Suppressor macrophage treated with lipopolysaccharide for 4 hours (primary cell): ENCODE data around the gene GUCY1B1.
A peak's percentile ranks its signal among the peaks of the same experiment; 100 is the strongest.

ENCODE experiments used
- DNase-seq: peaks from one replicate; pipeline ENCODE4 v3.0.0-alpha.2; 2020

Gene GUCY1B1

DNA sequence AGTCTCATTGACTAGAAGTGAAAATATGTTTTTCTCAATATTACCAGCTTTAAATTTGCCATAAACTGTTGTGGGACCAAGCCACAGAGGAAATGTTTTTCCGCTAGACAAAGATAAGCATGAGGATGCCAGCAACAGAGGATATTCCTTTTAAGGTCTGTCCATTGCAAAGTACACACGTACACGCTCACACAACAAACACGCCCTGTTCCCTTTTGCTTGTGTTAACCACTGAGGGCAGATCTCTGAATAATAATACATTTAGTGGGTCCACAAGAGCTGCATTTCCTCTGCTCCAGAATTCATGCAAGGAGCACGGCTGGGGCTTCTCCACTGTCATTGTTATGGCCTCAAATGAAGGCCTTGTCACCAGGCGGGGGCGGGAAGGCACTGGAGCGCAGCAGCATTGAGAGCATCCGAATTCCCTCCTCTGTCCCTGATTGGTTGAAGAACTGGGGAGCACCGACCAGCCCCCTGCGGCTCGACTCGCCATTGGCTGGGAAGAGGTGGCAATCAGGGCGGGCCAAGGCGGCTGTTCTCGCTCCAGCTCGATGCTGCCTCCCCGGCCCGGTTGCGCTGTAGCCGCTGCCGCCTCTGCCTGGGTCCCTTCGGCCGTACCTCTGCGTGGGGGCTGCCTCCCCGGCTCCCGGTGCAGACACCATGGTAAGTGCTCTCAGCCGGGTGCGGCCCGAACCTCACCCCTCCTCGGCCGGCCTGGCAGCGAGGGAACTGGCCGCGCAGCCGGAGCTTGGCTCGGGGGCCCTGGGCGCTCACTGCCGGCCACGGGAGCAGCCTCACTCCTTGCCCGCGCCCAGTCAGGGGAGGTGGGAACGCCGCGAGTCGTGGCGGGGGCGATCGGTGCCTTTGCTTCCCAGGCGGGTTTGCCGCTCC, at the start of gene GUCY1B1:
TSS of gene GUCY1B1 (plus strand) at position 541 of the 891 bp plus-strand sequence. CDS start at position 661, 120 bp downstream.
- DNase-seq, result peak; percentile 91

DNA sequence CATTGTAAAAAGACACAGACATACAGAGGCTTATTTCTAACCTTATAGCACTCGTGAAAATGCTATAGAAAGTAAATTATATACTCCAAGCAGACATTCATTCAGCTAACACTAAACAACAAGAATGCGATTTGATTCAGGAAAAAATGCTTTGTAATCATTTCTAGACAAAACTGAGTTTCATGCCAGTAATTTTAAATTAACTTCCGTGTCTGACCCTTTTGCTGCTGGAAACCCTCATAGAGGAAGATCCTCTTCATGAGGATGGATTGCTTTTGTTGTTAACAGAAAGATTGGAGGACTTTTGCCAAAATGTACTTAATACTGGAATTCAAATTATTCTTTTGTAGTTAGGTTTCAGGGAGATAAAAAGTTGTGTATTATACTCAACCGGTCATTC, 48.9 kb upstream of the GUCY1B1 start:
- no peak for DNase-seq

DNA sequence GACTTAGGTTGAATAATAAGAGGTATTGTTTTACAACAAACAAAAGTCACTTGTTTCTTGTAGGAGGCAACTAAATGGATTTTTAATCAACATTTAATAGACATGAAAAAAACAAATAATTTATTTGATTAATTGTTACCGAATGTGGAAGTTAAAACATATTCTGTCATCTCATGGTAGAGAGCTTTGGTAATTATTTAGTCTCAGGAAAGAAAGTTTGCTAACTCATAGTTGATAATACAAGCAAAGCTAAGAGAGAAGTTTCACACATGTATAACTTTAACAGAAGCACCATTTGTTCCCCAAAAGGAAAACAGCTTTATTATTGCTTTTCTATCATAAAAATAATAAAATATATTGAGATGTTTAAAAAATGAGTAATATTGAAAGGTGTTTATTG, 47.3 kb upstream of the GUCY1B1 start:
- no peak for DNase-seq

DNA sequence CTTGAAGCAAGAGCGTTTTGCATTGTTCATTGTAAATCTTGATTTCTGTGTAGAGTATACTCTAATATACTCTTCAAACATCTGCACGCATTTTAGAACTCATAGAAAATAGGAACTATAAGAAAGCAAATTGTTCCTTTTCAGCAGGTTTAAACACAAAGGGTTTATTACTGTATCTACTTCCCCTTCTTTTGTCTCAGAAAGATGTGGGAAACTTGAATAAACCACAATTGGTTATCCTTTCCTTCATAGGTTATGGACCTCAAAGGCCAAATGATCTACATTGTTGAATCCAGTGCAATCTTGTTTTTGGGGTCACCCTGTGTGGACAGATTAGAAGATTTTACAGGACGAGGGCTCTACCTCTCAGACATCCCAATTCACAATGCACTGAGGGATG, 46.0 kb upstream of the GUCY1B1 start:
- no peak for DNase-seq

DNA sequence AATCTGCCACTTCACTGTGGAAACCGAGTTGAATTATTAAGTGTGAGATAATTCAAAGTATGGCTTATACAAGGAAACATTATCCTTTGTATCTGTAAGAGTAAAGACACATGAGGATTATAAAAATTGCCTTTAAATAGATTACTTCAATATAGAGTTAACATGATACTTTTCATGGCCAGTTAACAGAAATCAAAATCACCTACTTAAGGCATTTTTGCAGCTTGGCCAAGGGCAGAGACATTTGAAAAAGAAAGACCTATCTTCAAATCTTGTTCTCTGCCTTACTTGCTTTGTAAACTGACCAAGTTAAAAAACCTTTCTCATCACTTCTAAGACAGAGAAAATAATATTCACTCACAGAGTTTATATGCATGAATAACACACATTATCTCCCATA, 44.9 kb upstream of the GUCY1B1 start:
- DNase-seq, result no peak

DNA sequence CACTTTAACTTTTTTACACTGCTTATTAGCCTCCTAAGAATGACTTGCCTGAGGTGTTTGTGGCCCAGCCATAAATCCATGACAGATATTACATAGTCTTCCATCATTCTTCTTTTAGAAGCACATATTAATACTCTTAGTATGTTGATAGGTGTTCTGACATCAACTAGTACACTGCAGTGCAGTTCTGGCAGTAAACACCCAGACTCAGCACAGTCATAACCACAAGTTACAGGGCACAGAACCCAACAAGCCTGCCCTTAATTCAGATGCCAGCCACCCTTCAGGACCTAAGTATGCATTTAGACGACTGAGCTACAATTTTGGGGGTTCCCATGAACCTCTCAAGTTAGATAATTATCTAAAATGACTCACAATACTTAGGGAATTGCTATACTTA, 36.5 kb upstream of the GUCY1B1 start:
- no peak for DNase-seq

DNA sequence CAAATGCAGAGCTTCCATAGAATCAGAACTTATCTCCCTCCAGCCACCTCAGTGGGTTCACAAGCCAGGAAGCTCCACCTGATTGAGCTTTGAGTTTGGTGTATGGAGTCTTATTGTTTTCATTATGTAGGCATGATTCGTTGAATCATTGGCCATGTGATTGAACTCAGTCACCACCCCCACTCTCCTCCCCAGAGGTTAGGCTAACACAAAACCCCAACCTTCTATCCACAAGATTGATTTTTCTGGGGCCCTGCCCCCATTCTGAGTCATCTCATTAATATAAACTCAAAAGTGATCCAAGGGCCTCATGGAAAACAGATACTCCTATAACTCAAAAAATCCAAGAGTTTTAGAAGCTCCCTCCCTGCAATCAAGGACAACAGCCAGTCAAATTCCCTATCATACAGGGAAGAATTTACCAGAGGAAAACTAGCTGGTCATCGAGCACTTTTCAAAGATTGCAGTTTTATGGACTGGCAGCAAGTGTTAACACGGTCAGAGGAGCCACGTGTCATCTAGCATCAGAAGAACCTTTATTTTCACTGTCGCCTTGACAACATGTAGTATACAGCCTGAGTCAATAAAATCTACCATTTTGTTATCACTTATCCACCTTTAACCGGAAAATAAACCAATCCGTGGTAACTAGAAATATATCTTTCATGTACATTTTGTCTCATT, 35.9 kb upstream of the GUCY1B1 start:
- no peak for DNase-seq

DNA sequence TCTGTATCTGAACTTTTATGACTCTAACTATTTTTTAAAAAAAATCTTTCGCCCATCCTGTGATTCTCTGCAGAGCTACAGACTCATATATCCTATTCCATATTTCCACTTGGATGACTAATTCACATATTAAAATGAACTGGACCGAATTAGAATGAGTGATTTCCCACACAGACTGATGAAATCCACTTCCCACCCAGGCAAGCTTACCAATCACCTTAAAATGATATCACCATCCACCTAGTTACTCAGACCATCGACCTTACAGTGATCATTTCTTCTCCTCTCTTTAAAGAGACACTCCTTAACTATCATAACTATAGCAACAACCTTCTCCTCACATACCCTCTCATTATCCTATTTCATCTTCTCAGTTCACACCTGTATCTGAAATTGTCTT, 34.1 kb upstream of the GUCY1B1 start:
- no peak for DNase-seq

DNA sequence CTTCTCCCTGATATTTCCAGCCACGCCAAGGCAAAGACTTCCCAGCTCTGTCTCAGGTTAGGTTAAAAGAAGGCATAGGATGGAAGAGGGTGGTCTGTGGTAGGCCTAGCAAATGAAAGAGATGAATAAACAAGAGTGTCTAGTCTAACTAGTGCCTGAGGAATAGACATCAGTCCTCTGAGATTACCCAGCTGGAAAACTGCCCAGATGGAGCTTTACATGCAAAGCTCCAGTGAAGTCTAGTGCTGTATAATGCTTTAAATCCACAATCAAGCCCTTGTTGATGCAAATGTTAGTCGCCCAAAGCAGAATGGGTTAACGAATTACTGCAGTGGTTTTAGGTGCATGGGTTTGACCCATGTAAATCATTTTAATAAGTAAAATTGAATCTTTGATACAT, 24.8 kb upstream of the GUCY1B1 start:
- no peak for DNase-seq

DNA sequence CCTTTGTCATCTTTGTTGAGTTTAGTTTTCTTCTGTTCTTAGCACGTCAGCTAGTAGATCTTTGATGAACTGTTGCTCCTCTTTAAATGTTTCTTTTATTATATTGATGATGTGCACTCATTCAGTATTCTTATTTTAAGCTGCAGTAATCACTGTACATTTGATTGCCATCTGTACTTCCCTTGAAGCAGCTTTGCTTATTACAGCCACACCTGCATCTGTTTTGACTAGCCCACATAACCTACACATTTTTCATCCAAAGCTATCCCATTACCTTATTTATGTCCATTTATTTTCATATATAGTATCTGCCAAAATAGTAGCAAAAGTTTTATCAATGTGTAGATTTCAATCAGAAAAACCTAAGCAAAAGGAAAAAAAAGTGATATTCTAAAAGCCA, 23.9 kb upstream of the GUCY1B1 start:
- no peak for DNase-seq

DNA sequence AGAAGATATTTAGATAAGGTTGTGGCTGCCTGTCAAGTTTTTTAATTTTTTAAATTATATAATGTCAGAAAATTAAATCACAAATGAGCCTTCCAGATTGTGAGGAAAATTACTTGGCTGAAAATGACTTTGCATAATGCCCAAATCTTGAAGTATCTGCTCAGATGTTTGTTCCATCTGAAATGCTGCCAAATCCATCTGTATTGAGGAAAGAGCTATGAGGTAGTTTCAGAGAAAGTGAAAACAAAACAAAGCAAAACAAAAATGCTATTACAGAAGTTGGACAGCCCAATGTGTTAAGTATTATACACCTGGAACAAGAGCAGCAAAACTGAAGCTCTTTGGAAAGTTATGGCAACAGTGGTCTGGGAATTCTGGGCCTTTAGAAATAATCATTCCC, 23.3 kb upstream of the GUCY1B1 start:
- no peak for DNase-seq

DNA sequence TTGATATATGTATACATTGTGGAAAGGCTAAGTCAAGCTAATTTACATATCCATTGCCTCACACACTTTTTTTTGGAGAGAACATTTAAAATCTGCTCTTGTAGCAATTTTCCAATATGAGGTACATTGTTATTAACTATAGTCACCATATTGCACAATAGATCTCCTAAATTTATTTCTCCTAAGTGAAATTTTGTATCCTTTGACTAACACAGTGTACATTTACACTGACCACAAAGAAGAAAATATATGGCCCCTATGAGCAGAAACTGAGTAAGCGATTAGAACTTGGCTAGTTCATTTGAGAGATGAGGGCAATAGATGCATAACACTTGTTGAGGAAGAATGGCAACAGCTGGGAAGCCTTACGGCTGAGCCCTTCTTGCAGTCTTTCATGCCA, 20.3 kb upstream of the GUCY1B1 start:
- DNase-seq, result no peak

DNA sequence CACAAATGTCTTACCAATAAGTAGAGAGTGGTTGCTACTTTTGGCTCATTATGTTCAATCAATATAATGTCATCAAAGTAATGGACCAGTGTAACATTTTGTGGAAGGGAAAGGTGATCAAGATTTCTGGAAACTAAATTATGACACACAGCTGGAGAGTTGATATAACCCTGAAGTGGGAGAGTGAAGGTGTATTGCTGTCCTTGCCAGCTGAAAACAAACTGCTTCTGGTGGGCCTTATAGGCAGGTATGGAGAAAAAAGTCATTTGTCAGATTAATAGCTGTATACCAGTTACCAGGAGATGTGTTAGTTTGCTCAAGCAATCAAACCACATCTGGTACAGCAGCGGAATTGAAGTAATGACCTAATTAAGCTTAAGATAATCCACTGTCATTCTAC, 17.3 kb upstream of the GUCY1B1 start:
- no peak for DNase-seq

DNA sequence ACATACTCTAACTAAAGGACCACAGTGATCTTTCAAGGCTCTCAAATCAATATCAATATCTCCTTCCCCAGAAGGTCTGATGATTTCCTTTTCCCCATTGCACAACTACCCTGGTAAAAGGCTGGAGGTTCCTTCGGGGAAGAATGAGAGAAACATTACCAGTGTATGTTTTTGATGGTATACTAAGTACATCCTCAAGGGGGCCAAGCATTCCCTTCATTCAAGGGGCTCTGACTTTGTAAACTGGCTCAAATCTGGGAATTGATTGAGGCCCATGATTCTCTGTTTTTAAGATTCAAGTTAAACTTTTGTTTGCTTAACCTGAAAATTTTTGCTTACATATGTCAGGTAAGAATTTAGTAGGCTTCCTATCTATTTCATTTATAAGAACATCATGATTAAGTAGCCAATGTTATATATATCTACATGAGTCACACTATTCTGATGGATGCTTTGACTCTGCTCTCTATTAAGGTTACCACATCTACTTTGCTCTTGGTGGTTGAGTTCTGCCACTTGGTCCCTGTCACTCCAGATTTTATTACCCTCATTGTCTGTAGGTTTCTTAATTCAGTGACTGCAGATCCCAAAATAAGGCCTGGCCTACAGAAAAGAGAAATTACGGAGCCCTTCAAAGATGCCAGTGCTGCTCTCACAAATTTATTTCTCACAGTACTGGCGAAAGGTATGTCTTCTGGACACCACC, 16.4 kb upstream of the GUCY1B1 start:
- DNase-seq, result no peak

DNA sequence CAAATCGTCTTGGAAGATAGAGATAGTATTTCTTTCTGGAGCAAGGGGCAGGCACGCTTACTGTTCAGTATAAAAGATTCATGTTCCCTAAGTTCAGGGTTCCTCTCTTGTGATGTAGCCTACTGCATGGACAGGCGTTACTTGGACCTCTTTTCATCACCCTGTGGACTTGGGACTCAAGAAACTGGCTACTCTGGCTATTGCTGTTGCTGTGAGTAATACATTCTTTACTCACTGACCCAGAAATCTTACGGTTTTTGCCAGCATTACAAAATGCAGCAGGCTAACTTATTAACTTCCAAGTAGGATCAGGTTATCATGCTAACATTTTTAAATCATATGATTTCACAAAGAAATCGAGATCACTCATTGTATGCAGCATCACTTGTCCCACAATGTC, 12.8 kb upstream of the GUCY1B1 start:
- no peak for DNase-seq

DNA sequence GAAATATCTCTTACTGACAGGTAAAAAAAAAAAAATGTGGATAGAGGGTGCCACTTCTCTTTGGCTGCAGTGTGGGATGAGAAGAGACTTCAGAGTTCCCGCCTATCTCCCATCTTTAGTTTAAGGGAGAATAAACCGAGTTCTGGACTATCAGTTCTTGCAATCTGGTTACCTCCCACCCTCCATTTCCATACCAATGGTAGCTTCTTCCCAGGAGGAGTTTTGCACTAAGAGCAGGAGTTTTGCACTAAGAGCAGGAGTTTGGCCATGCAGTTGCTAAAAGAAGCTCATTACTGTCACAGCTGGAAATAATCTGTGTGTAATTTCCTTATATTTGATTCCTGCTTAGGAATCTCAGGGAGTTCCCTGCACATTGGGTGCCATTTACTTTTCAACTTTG, 10.8 kb upstream of the GUCY1B1 start:
- DNase-seq, result no peak

DNA sequence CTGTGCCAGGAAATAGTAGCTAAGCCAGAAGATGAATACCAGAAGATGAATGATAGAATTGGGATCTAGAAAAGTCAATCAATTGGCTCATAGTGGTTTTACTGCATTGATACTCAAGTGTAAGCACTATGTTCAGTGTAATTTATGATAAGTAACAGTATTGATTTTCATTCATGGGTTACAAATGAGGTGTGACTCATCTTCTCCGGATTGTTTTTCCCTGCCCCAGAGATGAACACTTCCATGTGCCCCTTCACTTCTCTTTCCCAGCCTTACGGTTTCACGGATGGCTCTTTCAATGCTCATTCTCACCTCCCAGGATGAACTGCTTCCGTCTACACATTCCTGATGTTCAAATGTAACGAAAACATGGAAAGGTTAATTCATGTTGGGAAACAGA, 9.8 kb upstream of the GUCY1B1 start:
- no peak for DNase-seq

DNA sequence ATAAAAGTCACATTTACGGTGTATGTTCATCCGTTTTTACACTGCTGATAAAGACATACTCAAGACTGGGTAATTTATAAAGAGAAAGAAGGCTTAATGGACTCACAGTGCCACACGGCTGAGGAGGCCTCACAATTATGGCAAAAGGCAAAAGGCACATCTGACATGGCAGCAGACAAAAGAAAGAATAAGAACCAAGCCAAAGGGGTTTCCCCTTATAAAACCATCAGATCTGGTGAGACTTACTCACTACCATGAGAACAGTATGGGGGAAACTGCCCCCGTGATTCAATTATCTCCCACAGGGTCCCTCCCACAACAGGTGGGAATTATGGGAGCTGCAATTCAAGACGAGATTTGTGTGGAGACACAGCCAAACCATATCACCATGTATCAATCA, 7.3 kb upstream of the GUCY1B1 start:
- DNase-seq, result peak; percentile 3

DNA sequence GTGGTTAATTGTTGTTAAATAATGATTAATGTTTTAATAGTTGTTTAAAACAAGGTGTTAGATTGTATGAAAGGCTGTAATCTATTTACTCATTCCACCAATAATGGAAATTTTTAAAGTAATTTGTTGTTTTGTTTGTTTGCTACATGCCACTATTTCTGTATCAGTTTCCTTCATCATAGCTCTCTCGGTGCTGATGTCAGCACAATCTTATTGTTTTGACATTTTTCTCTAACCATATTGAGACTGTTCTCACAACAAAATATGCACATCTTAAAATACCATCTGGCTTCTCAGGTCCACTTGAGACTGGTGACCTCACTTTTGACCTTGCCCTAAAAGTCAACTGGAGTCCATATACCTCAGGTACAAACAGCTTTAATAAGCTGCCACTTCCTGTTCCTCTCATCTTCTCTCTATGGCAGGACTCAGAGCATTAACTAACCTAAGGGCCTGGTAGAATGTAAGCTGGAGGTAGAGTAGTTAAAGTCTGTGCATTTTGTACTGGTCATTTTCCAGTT, 1.0 kb upstream of the GUCY1B1 start:
- no peak for DNase-seq

DNA sequence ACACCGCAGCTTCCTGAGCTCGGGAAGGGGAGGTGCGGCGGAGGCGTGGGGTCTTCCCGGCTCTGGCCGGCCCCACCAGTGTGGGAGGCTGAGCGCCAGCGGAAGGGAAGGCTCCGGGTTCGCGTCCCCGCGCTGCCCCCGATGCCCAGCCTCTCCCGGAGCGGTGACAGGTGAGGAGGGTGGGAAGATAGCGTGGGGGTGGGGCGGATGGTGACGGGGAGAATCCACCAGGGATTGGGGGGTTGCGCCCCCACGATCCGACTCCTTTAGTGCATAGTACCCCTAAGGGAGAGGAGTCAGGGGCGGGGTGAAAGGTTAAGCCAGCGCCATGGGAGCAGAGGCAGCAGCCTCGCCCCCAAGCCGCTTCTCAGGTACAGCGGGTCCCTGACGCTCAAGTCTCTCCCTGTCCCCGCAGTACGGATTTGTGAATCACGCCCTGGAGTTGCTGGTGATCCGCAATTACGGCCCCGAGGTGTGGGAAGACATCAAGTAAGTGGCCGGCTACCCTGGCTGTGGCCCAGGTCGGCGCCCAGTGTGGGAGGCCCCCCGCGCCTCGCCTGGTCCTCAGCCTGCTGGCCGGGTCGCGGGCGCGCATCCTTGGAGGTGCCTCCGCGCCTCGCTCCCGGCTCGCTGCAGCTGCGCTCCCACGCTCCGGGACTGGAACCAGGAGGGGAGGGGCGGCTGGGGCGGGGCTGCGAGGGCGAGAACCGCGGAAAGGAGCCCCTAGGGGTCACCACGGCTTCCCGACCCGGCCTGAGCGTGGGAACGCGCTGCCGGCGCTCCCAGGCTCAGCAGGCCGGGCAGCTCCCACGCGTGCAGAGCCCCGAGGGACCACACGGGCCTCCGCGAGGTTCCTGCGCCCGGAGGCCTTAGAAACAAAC, 791 bp downstream of the GUCY1B1 start:
- DNase-seq, result peak; percentile 24

DNA sequence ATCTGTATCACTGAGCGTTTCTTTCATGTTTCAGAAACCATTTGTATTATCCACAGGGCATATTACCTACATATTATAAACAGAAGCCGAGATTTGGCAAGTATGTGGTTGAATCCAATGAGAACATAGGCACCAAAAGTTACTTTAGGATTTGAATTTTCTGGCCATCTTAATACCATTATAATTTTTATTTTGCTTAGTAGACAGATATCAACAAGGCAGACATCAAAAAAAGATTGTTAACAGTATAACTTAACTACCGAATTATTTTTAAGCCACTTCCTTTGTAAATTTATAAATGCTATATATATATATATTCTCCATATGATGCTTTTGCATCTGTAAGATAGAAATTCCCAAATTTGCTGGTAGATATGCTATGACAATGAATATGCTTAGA, 2.2 kb downstream of the GUCY1B1 start:
- DNase-seq, result no peak

DNA sequence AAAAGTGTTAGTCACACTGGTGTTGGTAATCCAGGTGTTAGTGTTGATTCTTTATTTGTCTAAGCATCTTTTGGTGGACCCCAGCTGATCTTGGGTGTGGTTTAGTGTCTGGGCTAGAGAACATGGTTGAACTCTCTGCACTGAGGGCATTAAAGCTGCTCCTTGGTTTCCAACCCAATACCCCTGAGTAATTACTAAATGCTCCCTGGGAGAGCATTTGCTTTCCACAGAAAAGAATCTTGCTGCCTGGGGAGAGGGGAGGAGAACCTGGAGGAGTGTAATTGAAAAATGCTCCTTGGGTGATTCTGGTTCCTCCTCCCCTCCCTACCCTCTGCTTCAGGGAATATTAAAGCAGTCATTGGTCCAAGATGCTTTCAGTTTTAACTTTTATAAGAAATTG, 3.1 kb downstream of the GUCY1B1 start:
- DNase-seq, result no peak

DNA sequence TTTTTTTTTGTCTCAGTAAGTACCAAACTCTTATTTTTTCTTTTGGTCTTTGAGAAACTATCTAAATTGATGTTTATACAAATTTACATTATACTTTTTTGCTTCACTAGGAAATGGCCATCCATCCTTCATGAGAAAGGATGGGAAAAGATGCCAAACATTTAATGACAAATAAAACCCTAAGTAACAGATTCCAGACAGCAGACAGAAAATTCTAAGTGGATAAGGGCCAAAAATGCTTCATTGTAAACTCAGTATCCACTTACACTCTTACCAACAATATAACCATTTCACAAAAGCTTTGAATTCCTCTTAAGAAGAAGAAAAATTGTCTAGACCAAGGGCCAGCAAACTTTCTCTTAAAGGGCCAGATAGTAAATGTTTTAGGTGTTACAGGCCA, 3.5 kb downstream of the GUCY1B1 start:
- DNase-seq, result no peak
